ENCODE measurements around the gene PICK1. TPM values are rescaled to one million over a fixed set of nuclear protein-coding genes. Genes with fewer than 3 reads are reported as not detected.

Gene PICK1
- polyA plus RNA-seq, 1 donor from 2014 or later: 101 TPM

DNA sequence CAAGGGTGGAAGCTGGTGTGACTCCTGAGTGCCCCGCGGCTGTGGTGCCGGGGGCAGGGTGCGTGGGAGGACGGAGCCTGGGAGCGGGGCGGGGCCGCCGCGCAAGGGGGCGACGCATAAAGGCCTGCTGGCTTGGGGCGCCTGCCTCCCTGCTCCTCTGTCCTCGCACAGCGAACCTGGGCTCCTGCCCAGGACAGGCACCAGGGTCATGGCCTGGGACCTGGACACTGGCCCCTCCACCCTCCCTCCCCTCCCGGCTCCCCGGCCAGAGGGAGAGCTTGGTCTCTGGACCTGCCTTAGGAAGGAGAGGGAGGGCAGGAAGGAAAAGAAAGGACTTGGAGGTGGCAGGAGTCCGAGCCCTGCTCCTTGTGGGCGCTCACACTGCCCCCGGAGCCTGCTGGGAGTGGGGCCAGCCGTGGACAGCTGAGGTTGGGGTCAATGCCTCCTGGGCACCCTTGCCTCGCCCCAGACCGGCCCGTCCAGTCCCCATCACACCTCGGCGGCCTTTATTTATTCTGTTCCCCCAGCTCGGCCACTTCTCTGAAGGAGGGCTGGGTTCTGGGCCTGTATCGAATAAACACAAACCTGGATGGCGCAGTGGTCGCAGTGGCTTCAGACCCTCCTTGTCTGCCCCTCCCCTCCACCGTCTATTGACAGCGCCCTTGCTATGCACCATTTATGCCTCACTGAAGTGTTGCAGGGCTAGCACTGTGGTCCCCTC, 18.1 kb downstream of the PICK1 start:
- H3K36me3 ChIP-seq (ENCODE audit: insufficient read depth, low read length): no peaks in the 10 kb centered on the region

GRCh38 chr22:38075961-38076360, 18.8 kb downstream of the PICK1 start:
- Histone ChIP-seq H2AFZ (ENCODE audit: low read depth, low read length) (no peak overlapping the region), H4K20me1 (ENCODE audit: insufficient read depth) (no peaks in the 10 kb centered on the region), H3K9ac (ENCODE audit: low read length) (no peak overlapping the region), H3K4me2 (ENCODE audit: low read length) (no peak overlapping the region), H3K9me2 (ENCODE audit: insufficient read depth, low read length) (no peaks in the 10 kb centered on the region), H3F3A (ENCODE audit: insufficient read depth, low read length, poor library complexity, severe bottlenecking) (no peaks in the 10 kb centered on the region), H3K4me3 (ENCODE audit: low read length) (no peak overlapping the region), H3K27ac (ENCODE audit: low read length) (no peak overlapping the region), H3K36me3 (ENCODE audit: insufficient read depth, low read length) (no peaks in the 10 kb centered on the region), H3K9me3 (ENCODE audit: low read length) (no peaks in the 10 kb centered on the region), H3K79me2 (replicated peaks; ENCODE audit: insufficient read depth, low read length) (no peaks in the 10 kb centered on the region), H3K27me3 (ENCODE audit: insufficient read depth, low read depth, low read length) (peaks cover 6% of the 10 kb centered on the region)
- TF ChIP-seq TAF1 (IDR thresholded peaks at IDR 0.05; ENCODE audit: low read depth): no peak
- TF ChIP-seq SMC3 (conservative IDR thresholded peaks at IDR 0.05; ENCODE audit: poor library complexity): no peak

More for the DNA sequence above, 18.1 kb downstream of the PICK1 start:
- Histone ChIP-seq H3K4me2 (ENCODE audit: low read length) (no peak overlapping the region), H3K4me3 (ENCODE audit: low read length) (no peak overlapping the region), H3K27ac (ENCODE audit: low read length) (no peak overlapping the region), H3K79me2 (replicated peaks; ENCODE audit: insufficient read depth, low read length) (no peaks in the 10 kb centered on the region), H3K27me3 (ENCODE audit: insufficient read depth, low read depth, low read length) (no peaks in the 10 kb centered on the region), H3K9me3 (ENCODE audit: low read length) (no peaks in the 10 kb centered on the region), H3F3A (ENCODE audit: insufficient read depth, low read length, poor library complexity, severe bottlenecking) (no peaks in the 10 kb centered on the region), H3K9ac (ENCODE audit: low read length) (no peak overlapping the region), H4K20me1 (ENCODE audit: insufficient read depth) (no peaks in the 10 kb centered on the region), H3K9me2 (ENCODE audit: insufficient read depth, low read length) (no peaks in the 10 kb centered on the region), H2AFZ (ENCODE audit: low read depth, low read length) (no peak overlapping the region)
- TF ChIP-seq SMC3 (conservative IDR thresholded peaks at IDR 0.05; ENCODE audit: poor library complexity) (no peak), TAF1 (IDR thresholded peaks at IDR 0.05; ENCODE audit: low read depth) (no peak), REST (IDR thresholded peaks at IDR 0.05; ENCODE audit: borderline replicate concordance) (no peak), EZH2 (IDR thresholded peaks at IDR 0.05; ENCODE audit: borderline replicate concordance, insufficient read depth, low read length, poor library complexity, severe bottlenecking) (no peak), RAD21 (conservative IDR thresholded peaks at IDR 0.05) (no peak), MXI1 (conservative IDR thresholded peaks at IDR 0.05; ENCODE audit: poor library complexity, severe bottlenecking) (no peak), POLR2AphosphoS5 (IDR thresholded peaks at IDR 0.05) (no peak), EP300 (conservative IDR thresholded peaks at IDR 0.05; ENCODE audit: poor library complexity, severe bottlenecking) (no peak)
- TF ChIP-seq, protein P1, sequence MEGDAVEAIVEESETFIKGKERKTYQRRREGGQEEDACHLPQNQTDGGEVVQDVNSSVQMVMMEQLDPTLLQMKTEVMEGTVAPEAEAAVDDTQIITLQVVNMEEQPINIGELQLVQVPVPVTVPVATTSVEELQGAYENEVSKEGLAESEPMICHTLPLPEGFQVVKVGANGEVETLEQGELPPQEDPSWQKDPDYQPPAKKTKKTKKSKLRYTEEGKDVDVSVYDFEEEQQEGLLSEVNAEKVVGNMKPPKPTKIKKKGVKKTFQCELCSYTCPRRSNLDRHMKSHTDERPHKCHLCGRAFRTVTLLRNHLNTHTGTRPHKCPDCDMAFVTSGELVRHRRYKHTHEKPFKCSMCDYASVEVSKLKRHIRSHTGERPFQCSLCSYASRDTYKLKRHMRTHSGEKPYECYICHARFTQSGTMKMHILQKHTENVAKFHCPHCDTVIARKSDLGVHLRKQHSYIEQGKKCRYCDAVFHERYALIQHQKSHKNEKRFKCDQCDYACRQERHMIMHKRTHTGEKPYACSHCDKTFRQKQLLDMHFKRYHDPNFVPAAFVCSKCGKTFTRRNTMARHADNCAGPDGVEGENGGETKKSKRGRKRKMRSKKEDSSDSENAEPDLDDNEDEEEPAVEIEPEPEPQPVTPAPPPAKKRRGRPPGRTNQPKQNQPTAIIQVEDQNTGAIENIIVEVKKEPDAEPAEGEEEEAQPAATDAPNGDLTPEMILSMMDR (IDR thresholded peaks at IDR 0.05; ENCODE audit: poor library complexity, severe bottlenecking): no peak
